NT2/D1 (cell line): ENCODE measurements around the gene SMG7.

Source experiments
- YY1 ChIP-seq: IDR thresholded peaks from 2 replicates; pipeline ENCODE4 v1.6.1; 2011; ENCODE audit not compliant: insufficient read length, insufficient read depth
- ZNF274 ChIP-seq: IDR thresholded peaks from 2 replicates; pipeline ENCODE4 v1.6.1; 2011; ENCODE audit warnings: mild to moderate bottlenecking, low read depth, low read length

- TF ChIP-seq YY1 (no peak), ZNF274 (no peak)
Measured at GRCh38 chr1:183528577-183528976, 56.3 kb downstream of the SMG7 start.
